Stimulated activated CD4-positive, alpha-beta T cell treated with anti-CD3 and anti-CD28 coated beads, Interleukin-1b, Interleukin-23, amount 100 ng/mL, for 4 hours (primary cell): ENCODE results near the gene ZNF616.
"Not testable (repeated sequence)": the region's sequence is repeated elsewhere in the genome, so short reads cannot be mapped to it uniquely, and the experiment has no call there.

Experiments
- DNase-seq, 2 donors: peaks; one replicate each; pipeline ENCODE4 v3.0.0-alpha.2; 2020; ENCODE audit warnings: low read depth in 2 of 2

Gene ZNF616

GRCh38 chr19:52110780-52111179, 29.0 kb downstream of the ZNF616 start:
- DNase-seq = no peak

GRCh38 chr19:52102782-52103181, 37.0 kb downstream of the ZNF616 start:
- no peak for DNase-seq

- DNase-seq = no peak
Observed at GRCh38 chr19:52101866-52102562, 37.7 kb downstream of the ZNF616 start.

GRCh38 chr19:52099497-52100138, 40.1 kb downstream of the ZNF616 start:
- no peak for DNase-seq

GRCh38 chr19:52096416-52096815, 43.3 kb downstream of the ZNF616 start:
- DNase-seq = not testable (repeated sequence)

- peak; percentile 81 for DNase-seq
Observed at GRCh38 chr19:52095172-52096014, 44.3 kb downstream of the ZNF616 start, which contains the start of gene ZNF841. TSS of gene ZNF841 (minus strand) at chr19:52095765. CDS start at chr19:52084801, 10,964 bp downstream.

GRCh38 chr19:52094526-52095130, 45.1 kb downstream of the ZNF616 start:
- DNase-seq = no peak

- no peak for DNase-seq
Observed at GRCh38 chr19:52086481-52086880, 53.3 kb downstream of the ZNF616 start.

- no peak for DNase-seq
Observed at GRCh38 chr19:52070496-52070895, 69.2 kb downstream of the ZNF616 start.

- DNase-seq = no peak
Observed at GRCh38 chr19:52069653-52070052, 70.1 kb downstream of the ZNF616 start.

GRCh38 chr19:52066258-52066863, 73.4 kb downstream of the ZNF616 start:
- no peak for DNase-seq

- no peak for DNase-seq
Observed at GRCh38 chr19:52065399-52065798, 74.3 kb downstream of the ZNF616 start.
